Esophagus muscularis mucosa (tissue), 3 donors: Measurements from ENCODE around the gene EXOSC10.

Source experiments
- CTCF ChIP-seq, 3 experiments: fragments of 200-600 bp in 2 of 3; fragments of 450-650 bp in 1 of 3; sonication (generic) in 2 of 3; IDR thresholded peaks; one replicate each; pipeline ENCODE4 v1.5.1; 2017 to 2019; ENCODE audit warnings: antibody characterized with exemption in 3 of 3, mild to moderate bottlenecking in 2 of 3, moderate library complexity in 1 of 3
- POLR2AphosphoS5 ChIP-seq, 2 donors: sonication (generic); formaldehyde crosslinking; IDR thresholded peaks; one replicate each; pipeline ENCODE4 v1.6.1; 2017; ENCODE audit warnings: antibody characterized with exemption in 2 of 2

DNA sequence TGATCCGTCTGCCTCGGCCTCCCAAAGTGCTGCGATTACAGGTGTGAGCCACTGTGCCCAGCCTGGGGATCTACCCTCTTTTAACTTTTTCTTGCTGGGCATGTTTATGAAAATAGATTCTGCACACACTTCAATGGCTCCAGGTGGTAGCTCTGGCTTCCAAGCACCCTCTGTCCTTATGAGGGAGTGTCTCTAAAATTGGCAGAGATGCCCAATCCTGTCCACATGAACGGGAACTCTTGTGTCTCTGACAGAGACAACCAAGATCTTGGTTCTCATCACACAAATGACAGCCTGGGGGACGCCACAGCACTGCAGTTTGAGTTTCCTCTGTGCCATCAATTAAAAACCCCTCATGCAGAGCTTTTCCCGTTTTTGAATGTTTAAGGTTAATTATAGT is 46.1 kb upstream of the EXOSC10 start:
- TF ChIP-seq CTCF (IDR thresholded peaks at IDR 0.05) (no peak), POLR2AphosphoS5 (IDR thresholded peaks at IDR 0.05) (no peak)
